PFSK-1 (cell line): Measurements from ENCODE around the gene GRIN2A.

Experiments
- FOXP2 ChIP-seq: optimal IDR thresholded peaks from 2 replicates; pipeline ENCODE3; 2011; ENCODE audit warnings: borderline replicate concordance, control low read depth, inconsistent platforms; ENCODE audit not compliant: insufficient read depth; ENCODE audit errors: extremely low read length, extremely low read depth
- POLR2AphosphoS5 ChIP-seq: IDR thresholded peaks from 2 replicates; pipeline ENCODE4 v1.6.1; 2012; ENCODE audit warnings: low read depth, mild to moderate bottlenecking, control low read depth, low read length, moderate library complexity
- SIN3A ChIP-seq: IDR thresholded peaks from 2 replicates; pipeline ENCODE4 v1.6.1; 2012; ENCODE audit warnings: mild to moderate bottlenecking, low read length, moderate library complexity, borderline replicate concordance; ENCODE audit not compliant: insufficient read depth
- TAF1 ChIP-seq: IDR thresholded peaks from 2 replicates; pipeline ENCODE4 v1.6.1; 2012; ENCODE audit warnings: low read length, control low read depth, borderline replicate concordance; ENCODE audit not compliant: insufficient read depth
- TF ChIP-seq, protein P1 (sequence below), 2 experiments: IDR thresholded peaks; 2 replicates each; pipeline versions ENCODE4 v1.6.1 to v1.8.0; 2011 to 2012; ENCODE audit warnings: low read depth in 2 of 2, low read length in 2 of 2, control low read depth in 1 of 2, inconsistent platforms in 1 of 2, mild to moderate bottlenecking in 1 of 2, moderate library complexity in 1 of 2; ENCODE audit not compliant: insufficient read depth in 1 of 2

Gene GRIN2A

DNA sequence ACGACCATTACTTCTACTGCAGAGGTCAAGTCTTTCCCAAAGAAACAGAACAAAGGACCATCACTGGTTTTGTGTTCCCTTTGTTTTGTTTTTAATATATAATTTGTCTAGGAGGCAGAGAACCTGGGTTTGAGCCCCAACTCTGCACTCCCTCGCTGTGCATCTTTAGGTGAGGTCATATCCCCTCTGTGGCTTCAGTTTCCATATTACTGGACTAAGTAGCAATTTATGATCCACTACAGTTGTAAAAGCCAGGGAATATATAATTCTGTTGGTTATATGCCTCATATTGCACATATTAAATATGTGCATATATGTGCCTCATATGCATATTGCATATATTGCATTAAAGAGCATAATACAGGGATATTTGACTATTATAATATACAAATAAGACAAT, 392.0 kb downstream of the GRIN2A start:
- TF ChIP-seq TAF1 = no peak
- no peak for TF ChIP-seq FOXP2
- TF ChIP-seq SIN3A = no peak

DNA sequence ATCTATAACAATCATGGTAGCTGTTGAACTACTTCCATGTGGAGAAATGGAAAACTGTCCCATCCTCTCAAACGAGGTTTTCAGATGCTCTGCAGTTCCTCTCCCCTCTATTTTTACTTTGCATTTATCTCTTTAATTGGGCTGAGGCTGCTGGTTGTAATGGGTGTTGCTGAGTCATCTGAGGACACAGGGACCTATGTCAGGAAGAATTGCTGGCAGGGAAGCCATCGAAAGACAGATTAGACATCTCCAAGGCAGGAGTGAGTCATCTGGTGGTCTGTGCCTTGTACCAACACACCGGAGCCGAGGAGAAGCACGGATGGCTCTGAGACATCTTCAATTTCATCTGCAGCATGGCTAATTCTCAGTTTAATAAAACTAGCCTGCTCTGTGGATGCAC, 394.5 kb downstream of the GRIN2A start:
- no peak for TF ChIP-seq SIN3A
- TF ChIP-seq, protein P1, sequence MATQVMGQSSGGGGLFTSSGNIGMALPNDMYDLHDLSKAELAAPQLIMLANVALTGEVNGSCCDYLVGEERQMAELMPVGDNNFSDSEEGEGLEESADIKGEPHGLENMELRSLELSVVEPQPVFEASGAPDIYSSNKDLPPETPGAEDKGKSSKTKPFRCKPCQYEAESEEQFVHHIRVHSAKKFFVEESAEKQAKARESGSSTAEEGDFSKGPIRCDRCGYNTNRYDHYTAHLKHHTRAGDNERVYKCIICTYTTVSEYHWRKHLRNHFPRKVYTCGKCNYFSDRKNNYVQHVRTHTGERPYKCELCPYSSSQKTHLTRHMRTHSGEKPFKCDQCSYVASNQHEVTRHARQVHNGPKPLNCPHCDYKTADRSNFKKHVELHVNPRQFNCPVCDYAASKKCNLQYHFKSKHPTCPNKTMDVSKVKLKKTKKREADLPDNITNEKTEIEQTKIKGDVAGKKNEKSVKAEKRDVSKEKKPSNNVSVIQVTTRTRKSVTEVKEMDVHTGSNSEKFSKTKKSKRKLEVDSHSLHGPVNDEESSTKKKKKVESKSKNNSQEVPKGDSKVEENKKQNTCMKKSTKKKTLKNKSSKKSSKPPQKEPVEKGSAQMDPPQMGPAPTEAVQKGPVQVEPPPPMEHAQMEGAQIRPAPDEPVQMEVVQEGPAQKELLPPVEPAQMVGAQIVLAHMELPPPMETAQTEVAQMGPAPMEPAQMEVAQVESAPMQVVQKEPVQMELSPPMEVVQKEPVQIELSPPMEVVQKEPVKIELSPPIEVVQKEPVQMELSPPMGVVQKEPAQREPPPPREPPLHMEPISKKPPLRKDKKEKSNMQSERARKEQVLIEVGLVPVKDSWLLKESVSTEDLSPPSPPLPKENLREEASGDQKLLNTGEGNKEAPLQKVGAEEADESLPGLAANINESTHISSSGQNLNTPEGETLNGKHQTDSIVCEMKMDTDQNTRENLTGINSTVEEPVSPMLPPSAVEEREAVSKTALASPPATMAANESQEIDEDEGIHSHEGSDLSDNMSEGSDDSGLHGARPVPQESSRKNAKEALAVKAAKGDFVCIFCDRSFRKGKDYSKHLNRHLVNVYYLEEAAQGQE (IDR thresholded peaks at IDR 0.05; ENCODE audit: insufficient read depth in 1 of 2, low read depth in 2 of 2, low read length in 2 of 2) = no peak
- TF ChIP-seq FOXP2 = no peak
- TF ChIP-seq POLR2AphosphoS5 = no peak
- no peak for TF ChIP-seq TAF1

DNA sequence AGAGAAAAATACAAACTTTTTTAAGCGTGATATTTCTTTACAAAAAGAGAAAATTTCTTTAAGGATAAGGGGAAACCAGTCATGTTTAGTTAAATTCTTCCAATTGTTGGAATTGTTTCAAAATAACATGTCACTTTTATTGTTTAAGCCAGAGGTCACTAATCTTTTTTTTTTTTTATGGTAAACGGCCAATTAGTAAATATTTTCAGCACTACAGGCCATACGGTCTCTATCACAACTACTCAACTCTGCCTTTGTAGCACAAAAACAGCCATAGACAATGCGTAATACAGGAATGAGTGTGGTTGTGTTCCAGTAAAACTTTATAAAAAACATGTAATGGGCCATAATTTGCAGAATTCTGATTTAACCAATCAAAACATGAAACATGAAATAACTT, 401.4 kb downstream of the GRIN2A start:
- no peak for TF ChIP-seq SIN3A
- TF ChIP-seq FOXP2 = no peak
- TF ChIP-seq TAF1 = no peak
- TF ChIP-seq POLR2AphosphoS5 = no peak
- TF ChIP-seq, protein P1 (IDR thresholded peaks at IDR 0.05; ENCODE audit: insufficient read depth in 1 of 2, low read depth in 2 of 2, low read length in 2 of 2) = no peak

DNA sequence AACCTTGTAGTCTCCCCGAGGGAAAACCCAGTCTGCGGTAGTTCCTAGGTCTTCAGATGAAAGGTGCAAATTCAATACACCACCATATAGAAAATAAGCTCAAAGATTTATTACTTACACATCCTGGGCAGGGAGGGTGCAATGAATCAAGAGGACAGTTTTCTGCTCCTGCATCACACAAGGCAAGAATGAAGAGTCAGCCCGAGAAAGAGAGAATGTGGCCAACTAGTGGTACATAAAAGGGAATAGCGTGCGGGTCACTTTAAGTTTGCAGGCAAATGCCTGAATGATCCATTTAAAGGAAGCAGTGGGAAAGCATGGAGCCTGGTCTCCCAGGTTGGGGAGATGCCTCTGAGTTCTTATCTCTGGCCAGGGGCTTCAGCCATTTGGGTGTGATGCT, 403.4 kb downstream of the GRIN2A start:
- TF ChIP-seq TAF1 (no peak), SIN3A (no peak), FOXP2 (no peak), POLR2AphosphoS5 (no peak)
- TF ChIP-seq, protein P1 (IDR thresholded peaks at IDR 0.05; ENCODE audit: insufficient read depth in 1 of 2, low read depth in 2 of 2, low read length in 2 of 2) = no peak

DNA sequence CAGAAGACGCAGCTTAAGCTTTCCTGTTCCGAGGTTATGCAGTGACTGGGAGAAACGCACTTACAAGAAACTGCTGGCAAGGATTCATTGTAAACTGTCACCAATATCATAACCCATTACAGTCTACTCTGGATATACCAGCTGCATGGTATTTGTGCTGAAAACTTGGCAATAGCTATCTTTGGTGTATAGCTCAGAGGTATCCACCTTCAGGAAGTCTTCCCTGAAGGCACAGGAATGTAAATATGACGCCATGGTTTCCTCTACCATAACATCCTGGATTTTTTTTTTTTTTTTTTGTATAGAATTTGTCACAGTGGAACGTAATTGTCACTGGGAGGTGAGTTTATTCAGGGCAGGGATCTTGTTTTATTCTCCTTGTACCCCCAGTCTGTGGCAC, 406.2 kb downstream of the GRIN2A start:
- no peak for TF ChIP-seq FOXP2
- TF ChIP-seq POLR2AphosphoS5 = no peak
- TF ChIP-seq, protein P1 (IDR thresholded peaks at IDR 0.05; ENCODE audit: insufficient read depth in 1 of 2, low read depth in 2 of 2, low read length in 2 of 2) = no peak
- TF ChIP-seq SIN3A = no peak

DNA sequence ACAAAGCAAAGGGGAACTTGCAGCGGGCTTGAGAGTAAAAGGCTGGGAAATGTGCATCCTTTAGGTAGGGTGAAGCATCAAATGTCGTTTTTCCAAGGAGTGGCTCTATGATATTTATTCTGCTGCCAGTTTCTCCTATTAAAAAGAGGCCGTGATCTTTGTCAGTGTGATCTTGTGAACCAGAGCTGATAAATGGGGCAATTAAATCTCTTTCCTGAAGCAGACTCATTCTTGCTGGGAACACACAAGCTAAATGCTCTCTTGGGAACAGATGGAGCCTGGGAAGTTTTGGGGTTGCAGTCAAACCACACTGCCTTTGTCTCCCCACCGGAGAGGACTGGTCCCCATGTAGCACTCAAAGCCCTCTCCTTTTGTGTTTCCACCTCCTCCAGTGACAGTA, 408.9 kb downstream of the GRIN2A start:
- TF ChIP-seq POLR2AphosphoS5 = no peak
- TF ChIP-seq FOXP2 = no peak
- TF ChIP-seq, protein P1 (IDR thresholded peaks at IDR 0.05; ENCODE audit: insufficient read depth in 1 of 2, low read depth in 2 of 2, low read length in 2 of 2) = no peak
- no peak for TF ChIP-seq TAF1
- no peak for TF ChIP-seq SIN3A
